CD4-positive, alpha-beta T cell treated with Interleukin-17A for 4 hours (primary cell): ENCODE measurements around the gene C5orf63.
A peak's percentile ranks its signal among the peaks of the same experiment; 100 is the strongest.
"Not testable (repeated sequence)": the region's sequence is repeated elsewhere in the genome, so short reads cannot be mapped to it uniquely, and the experiment has no call there.

Experiments
- DNase-seq: peaks from one replicate; pipeline ENCODE4 v3.0.0-alpha.2; 2020; ENCODE audit warnings: mixed read lengths

C5orf63 gene

GRCh38 chr5:127072861-127073846 lies at the start of gene C5orf63:
C5orf63 (minus strand) TSS chr5:127073502; CDS start chr5:127058995, 14,507 bp downstream.
- DNase-seq, result peak; percentile 77

GRCh38 chr5:127112347-127112864 lies 39.1 kb upstream of the C5orf63 start:
- DNase-seq, result no peak

- no peak for DNase-seq
Measured at GRCh38 chr5:127111112-127111511, 37.8 kb upstream of the C5orf63 start.

GRCh38 chr5:127108624-127109260 lies 35.4 kb upstream of the C5orf63 start:
- not testable (repeated sequence) for DNase-seq

GRCh38 chr5:127101935-127102334 lies 28.6 kb upstream of the C5orf63 start:
- no peak for DNase-seq

GRCh38 chr5:127101533-127101932 lies 28.2 kb upstream of the C5orf63 start:
- DNase-seq, result no peak

- DNase-seq, result no peak
Measured at GRCh38 chr5:127098241-127098640, 24.9 kb upstream of the C5orf63 start.

GRCh38 chr5:127097278-127097677 lies 24.0 kb upstream of the C5orf63 start:
- DNase-seq, result no peak

GRCh38 chr5:127096328-127096993 lies 23.2 kb upstream of the C5orf63 start:
- DNase-seq, result no peak

- DNase-seq, result no peak
Measured at GRCh38 chr5:127094161-127094814, 21.0 kb upstream of the C5orf63 start.

- no peak for DNase-seq
Measured at GRCh38 chr5:127092690-127093089, 19.4 kb upstream of the C5orf63 start.

GRCh38 chr5:127089191-127089590 lies 15.9 kb upstream of the C5orf63 start:
- no peak for DNase-seq

GRCh38 chr5:127088251-127088650 lies 14.9 kb upstream of the C5orf63 start:
- no peak for DNase-seq

- no peak for DNase-seq
Measured at GRCh38 chr5:127086589-127086988, 13.3 kb upstream of the C5orf63 start.

- DNase-seq, result no peak
Measured at GRCh38 chr5:127085796-127086195, 12.5 kb upstream of the C5orf63 start.

GRCh38 chr5:127085371-127085770 lies 12.1 kb upstream of the C5orf63 start:
- no peak for DNase-seq

GRCh38 chr5:127084656-127085055 lies 11.4 kb upstream of the C5orf63 start:
- no peak for DNase-seq

GRCh38 chr5:127083711-127084110 lies 10.4 kb upstream of the C5orf63 start:
- DNase-seq, result no peak

- no peak for DNase-seq
Measured at GRCh38 chr5:127079994-127080491, 6.7 kb upstream of the C5orf63 start.

GRCh38 chr5:127077366-127077765 lies 4.1 kb upstream of the C5orf63 start:
- DNase-seq, result no peak

GRCh38 chr5:127076315-127077129 lies 3.2 kb upstream of the C5orf63 start:
- no peak for DNase-seq
